Fibroblast of villous mesenchyme (primary cell): ENCODE data around the gene KRTAP4-9. TPM values are rescaled to one million over a fixed set of nuclear protein-coding genes. Genes with fewer than 3 reads are reported as not detected.
"Not testable (repeated sequence)": the region's sequence is repeated elsewhere in the genome, so short reads cannot be mapped to it uniquely, and the experiment has no call there.

ENCODE experiments used
- DNase-seq: peaks from one replicate; pipeline ENCODE4 v3.0.0-alpha.2; 2010; ENCODE audit warnings: low read depth
- H3K4me3 ChIP-seq: 2 replicates; pipeline ENCODE4 v1.5.1; 2011; ENCODE audit warnings: low read depth, mild to moderate bottlenecking, low read length
- total RNA-seq: library from RNA; depleted of rRNA; stranded (reverse); fragments of >200 nt; gene quantifications from 2 replicates; pipeline ENCODE4 v1.2.3, GENCODE V29; 2012
- TF ChIP-seq, protein P1 (sequence below): IDR thresholded peaks from 2 replicates; pipeline ENCODE4 v1.5.1; 2012; ENCODE audit warnings: low read depth, mild to moderate bottlenecking, low read length; ENCODE audit not compliant: insufficient read depth

Gene KRTAP4-9
- not detected in 2 replicates for total RNA-seq

GRCh38 chr17:41105347-41105746 lies at the start of gene KRTAP4-9:
Gene KRTAP4-9, plus strand, starts transcription at chr17:41105389. Its CDS starts 0 bp downstream, at chr17:41105389.
- DNase-seq, H3K4me3 ChIP-seq: not testable (repeated sequence)

GRCh38 chr17:41057547-41057946 lies 47.6 kb upstream of the KRTAP4-9 start:
- no peak for DNase-seq
- TF ChIP-seq, protein P1, sequence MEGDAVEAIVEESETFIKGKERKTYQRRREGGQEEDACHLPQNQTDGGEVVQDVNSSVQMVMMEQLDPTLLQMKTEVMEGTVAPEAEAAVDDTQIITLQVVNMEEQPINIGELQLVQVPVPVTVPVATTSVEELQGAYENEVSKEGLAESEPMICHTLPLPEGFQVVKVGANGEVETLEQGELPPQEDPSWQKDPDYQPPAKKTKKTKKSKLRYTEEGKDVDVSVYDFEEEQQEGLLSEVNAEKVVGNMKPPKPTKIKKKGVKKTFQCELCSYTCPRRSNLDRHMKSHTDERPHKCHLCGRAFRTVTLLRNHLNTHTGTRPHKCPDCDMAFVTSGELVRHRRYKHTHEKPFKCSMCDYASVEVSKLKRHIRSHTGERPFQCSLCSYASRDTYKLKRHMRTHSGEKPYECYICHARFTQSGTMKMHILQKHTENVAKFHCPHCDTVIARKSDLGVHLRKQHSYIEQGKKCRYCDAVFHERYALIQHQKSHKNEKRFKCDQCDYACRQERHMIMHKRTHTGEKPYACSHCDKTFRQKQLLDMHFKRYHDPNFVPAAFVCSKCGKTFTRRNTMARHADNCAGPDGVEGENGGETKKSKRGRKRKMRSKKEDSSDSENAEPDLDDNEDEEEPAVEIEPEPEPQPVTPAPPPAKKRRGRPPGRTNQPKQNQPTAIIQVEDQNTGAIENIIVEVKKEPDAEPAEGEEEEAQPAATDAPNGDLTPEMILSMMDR: no peak
- H3K4me3 ChIP-seq: no peak overlapping the region

- TF ChIP-seq, protein P1: no peak
- H3K4me3 ChIP-seq: no peak overlapping the region
- DNase-seq: peak; percentile 19
These were observed 46.4 kb upstream of the KRTAP4-9 start for GRCh38 chr17:41058741-41059140.

GRCh38 chr17:41059276-41060051 lies 45.7 kb upstream of the KRTAP4-9 start:
- not testable (repeated sequence) for H3K4me3 ChIP-seq
- DNase-seq: peak; percentile 88

- peak; percentile 73 for DNase-seq
- TF ChIP-seq, protein P1: no peak
- no peak within 1 kb of the TSS for H3K4me3 ChIP-seq
These were observed 45.1 kb upstream of the KRTAP4-9 start, which contains the start of gene KRTAP2-3 for GRCh38 chr17:41060052-41060604. Gene KRTAP2-3, minus strand, starts transcription at chr17:41060114. Its CDS starts 64 bp downstream, at chr17:41060050.

DNA sequence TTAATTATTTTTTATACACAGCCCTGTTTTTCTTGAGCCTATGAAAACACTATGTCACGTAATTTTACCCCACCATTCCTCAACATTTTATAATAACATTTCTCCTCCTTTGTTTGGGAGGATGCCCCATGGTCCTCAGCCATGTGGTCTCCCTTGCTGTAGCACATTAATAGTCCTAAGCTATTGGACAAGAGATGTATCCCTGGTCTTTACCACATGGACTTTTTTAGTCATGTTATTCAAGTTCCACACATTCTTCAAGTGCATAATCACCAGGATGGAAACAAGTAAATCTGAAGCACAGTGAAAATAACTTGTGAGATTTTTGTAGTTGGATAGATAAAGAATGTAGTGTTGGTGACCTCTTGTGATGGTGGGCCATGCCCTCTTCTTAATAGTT lies 43.2 kb upstream of the KRTAP4-9 start:
- TF ChIP-seq, protein P1: no peak
- no peak overlapping the region for H3K4me3 ChIP-seq
- DNase-seq: peak; percentile 78

DNA sequence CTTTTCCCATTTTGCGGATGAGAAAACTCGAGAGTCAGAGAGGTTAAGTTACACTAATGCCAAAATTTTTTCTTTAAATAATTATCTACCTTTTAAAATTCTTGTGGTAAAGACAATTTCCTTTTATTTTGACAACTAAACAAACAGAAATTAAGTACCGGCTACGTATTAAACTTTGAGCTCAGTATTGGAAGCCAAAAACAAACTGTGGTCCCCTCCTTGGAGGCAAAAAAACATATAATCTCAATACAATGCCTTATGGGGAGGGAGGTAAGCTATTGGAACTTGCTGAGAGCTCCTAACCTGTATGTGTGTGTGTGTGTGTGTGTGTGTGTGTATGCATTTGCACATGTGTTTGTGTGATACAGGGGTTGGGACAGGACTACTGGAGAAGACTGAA lies 41.7 kb upstream of the KRTAP4-9 start:
- no peak overlapping the region for H3K4me3 ChIP-seq
- TF ChIP-seq, protein P1: no peak
- DNase-seq: no peak

- H3K4me3 ChIP-seq: no peak overlapping the region
- no peak for DNase-seq
- TF ChIP-seq, protein P1: no peak
These were observed 40.9 kb upstream of the KRTAP4-9 start for GRCh38 chr17:41064301-41064700.

GRCh38 chr17:41065016-41065689 lies 40.0 kb upstream of the KRTAP4-9 start:
- not testable (repeated sequence) for H3K4me3 ChIP-seq, DNase-seq
